Measurements from ENCODE around the gene DNAJC12.

DNAJC12 gene

GRCh38 chr10:67760272-67760671, 77.7 kb downstream of the DNAJC12 start:
- DNase-seq = no peak
